Measurements from ENCODE around the gene ALPP.
"Not testable (repeated sequence)": the region's sequence is repeated elsewhere in the genome, so short reads cannot be mapped to it uniquely, and the experiment has no call there.

ALPP gene

DNA sequence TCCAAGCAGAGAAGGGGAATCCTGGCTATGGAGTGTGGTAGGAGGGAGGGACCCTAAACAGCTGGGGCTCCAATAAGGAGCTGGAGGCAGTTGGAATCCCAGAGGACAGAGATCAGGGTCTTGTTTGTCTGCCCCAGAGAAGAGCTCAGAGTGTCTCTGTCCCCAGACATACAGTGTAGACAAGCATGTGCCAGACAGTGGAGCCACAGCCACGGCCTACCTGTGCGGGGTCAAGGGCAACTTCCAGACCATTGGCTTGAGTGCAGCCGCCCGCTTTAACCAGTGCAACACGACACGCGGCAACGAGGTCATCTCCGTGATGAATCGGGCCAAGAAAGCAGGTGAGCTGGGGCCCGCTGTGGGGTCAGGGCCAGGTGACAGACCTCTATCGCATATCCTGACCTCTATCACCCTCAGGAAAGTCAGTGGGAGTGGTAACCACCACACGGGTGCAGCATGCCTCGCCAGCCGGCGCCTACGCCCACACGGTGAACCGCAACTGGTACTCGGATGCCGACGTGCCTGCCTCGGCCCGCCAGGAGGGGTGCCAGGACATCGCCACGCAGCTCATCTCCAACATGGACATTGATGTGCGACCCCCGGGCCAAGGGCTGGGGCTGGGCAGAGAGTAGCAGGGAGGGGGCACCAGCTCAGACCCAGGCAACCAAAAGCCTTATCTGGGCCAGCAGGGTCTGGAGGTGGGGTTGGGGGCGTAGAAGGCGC is 29.0 kb downstream of the ALPP start:
- DNase-seq: not testable (repeated sequence)

DNA sequence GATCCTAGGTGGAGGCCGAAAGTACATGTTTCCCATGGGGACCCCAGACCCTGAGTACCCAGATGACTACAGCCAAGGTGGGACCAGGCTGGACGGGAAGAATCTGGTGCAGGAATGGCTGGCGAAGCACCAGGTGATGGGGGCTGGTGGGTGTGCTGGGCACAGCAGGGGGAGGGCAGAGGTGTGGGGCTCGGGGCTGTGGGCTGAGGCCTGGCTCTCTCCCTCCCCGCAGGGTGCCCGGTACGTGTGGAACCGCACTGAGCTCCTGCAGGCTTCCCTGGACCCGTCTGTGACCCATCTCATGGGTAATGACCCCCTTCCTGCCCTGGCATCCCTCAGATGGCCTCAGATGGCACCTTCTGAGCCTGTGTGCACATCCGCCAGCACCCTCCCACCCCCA is 29.7 kb downstream of the ALPP start:
- DNase-seq: not testable (repeated sequence)

DNA sequence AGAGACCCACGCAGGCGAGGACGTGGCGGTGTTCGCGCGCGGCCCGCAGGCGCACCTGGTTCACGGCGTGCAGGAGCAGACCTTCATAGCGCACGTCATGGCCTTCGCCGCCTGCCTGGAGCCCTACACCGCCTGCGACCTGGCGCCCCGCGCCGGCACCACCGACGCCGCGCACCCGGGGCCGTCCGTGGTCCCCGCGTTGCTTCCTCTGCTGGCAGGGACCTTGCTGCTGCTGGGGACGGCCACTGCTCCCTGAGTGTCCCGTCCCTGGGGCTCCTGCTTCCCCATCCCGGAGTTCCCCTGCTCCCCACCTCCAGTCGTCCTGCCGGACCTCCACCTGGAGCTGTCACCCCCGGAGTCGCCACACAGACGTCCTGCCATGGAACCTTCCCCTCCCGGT is 31.1 kb downstream of the ALPP start:
- DNase-seq: not testable (repeated sequence)

DNA sequence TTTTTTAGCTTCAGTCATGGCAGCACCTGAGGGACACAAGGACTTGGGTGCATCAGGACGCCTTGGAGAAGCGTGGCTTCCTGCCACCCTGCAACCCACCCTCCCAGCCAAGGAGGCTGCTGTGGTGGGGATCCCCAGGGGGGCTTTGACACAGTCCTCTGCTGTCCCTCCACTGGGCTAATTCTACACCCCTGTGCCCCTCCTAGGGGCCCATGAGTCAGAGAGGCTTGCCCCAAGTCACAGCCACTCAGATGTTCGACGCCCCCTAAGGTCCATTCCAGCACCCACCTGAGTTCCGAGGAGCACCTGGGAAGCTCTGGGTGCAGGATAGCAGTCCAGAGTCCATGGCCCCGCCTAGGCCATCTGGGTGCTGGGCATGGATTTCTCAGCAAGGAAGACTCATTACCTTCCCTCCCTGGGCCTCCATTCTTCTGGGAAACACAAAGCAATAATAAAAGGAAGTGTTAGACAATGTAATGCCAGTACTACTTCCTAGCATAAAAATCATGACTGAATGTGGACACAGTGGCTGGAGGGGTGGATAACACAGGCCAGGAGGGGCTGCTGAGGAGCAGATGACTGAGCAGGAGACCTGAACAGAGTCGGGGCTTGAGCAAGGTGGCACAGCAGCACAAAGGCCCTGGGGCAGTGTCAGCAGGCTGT is 31.8 kb downstream of the ALPP start:
- DNase-seq: no peak

DNA sequence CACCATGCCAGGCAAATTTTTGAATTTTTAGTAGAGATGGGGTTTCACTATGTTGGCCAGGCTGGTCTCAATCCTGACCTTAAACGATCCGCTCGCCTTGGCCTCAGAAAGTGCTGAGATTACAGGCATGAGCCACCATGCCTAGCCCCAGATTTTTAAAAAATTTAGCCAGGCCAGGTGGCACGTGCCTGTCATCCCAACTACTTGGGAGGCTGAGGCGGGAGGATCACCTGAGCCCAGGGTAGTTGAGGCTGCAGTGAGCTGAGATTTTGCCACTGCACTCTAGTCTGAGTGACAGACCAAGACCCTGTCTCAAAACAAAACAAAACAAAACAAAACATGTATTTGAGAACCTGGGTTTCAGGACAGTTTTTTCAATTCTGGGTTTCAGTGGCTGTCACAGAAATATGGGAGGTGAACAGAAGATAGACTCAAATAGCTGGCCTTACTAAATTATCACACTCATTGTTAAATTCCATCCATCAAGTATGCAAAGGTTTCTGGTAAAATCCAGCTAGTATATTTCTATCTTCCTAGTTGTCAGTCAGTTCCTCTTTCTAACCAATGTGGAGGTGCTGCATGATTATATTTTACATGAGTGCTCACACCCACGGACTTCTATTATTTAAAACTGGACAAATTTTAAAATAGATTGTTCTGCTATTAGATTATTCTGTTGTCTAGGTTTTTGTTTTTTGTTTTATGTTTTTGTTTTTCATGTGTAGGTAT is 33.5 kb downstream of the ALPP start:
- DNase-seq: no peak

DNA sequence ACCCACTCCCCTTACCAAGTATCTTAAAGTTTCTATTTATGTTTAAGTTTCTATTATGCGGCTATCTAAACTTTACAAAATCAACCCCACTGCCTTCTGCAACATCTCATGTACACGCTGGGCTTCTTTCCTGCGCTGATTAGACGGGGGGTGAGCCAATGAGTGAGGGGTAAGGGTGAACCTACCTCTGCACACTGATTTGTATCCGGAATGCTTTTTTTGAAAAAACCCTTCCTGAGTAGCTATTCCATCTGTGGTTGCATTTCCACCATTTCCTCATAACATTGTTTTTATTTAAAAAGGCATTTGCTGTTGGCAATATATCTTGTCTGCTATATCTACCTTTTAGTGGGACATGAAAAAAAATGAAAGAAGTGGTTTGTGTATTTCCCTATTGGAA is 34.4 kb downstream of the ALPP start:
- no peak for DNase-seq

DNA sequence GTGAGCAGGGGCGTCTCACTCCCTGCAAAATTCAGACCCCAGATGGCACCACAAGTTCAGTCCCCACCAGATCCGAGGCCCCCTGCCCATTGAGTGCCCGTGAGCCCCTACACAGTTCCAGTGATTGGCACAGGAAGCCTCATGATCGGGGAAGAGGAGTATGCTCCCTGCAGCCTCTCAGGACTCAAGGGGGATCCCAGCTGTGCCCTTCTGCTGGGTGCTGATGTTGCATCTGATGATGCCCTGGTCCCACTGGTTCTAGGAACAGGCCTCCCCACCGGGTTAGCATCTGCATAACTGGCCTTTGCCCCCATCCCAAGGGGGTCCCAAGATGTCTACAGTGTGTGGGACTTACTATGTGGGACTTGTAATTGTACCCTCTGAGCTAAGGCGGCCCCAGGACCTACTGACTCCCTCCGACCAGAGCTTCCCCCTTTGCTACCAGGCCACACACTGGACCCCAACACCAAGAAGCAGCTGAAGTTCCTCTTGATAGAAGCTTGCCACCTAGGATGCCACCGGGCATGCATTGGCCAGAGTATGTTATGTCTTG is 36.7 kb downstream of the ALPP start:
- DNase-seq: no peak

DNA sequence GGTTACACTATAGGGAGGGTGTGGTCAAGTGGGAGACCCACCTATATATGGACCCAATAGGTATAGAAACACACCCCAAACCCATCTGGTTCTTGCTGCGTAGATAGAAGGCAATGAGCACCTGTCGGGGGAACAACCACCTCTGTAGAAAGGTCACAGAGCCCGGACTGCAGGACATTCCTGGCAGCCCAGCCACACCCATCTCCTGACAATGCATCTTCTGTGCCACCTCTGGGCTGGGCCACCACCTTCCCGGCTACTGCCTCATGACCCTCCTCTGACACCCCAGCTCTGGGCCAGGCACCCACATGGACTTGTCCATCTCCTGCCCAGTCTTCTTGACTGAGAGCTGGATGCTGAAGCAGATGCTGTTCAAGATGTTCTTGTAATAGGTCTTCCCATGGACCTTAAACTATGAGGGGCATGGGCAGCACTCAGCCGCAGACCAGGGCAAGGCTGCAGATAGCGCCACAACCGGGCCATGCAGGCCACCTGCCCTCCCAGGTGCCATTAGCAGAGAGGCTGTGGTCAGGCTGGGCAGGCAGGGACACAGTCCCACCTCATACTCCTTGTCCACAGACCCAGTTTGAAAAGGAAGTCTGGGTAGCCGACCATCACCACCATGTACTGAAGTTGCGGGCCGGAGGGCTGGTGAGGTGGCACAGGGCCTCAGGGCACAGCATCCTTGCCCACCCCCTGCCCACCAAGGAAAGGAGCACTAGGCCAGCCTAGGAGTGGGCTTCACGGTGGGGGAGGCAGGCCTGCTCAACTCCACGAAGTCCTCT is 37.4 kb downstream of the ALPP start:
- DNase-seq: no peak

DNA sequence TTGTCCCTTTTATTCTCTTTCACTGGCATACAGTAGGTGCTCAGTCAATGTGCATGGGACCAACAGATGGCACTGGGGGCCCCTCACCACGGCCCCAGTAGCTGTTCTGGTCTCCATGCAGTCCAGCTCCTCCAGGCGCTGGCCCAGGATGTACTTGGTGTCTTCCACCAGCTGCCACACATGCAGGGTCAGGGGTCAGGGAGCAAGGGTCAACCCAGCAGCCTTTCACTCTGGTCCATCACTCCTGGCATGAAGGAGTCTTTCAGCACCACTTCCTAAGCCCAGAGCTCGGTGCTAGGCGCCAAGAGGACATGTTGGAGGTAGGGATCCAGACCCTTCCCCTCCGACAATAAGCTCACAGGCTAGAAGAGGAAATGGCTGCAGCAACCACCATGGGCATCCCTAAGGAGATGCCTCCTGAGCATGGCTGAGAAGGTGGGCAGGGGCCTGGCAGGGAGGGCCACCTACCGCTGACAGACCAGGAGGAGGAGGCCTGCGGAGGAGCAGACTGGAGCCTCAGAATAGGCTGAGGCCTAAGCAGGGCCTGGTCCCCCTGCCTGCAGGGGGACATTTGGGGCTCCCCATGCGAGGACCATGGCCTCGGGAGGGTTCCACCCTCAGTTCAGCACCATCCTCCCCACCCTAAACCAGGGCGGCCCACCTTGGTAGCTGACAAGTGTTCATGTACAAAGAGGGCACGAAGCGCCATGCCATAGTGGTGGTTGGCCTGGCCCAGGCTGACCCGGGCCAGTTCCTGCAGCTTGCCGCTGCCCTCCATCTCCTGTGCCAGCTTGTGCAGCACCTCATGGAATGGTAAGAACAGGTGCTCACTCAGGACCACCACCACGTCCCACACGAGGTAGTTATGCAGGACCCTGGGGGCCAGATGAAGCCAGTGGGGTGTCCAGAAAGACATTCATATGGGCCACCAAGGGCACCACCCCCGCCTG is 38.2 kb downstream of the ALPP start:
- no peak for DNase-seq

DNA sequence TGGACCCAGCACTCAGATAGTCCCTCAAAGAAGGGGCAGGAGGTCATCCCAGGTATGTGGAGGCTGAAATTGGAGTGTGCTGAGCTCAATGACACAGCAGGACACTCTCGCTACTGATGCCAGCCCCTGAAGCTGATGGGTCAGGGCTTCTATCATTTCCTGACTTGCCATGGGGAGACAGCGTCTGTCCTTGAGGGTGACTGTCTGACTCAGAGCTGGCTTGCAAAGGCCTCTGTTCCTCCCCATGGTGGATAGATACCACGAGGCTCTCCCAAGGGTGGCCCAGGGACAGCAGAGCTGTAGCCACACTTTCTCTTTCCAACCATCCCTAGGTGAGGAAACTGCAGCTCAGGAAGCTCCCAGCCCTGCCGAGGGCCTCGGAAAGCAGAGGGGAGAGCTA is 38.9 kb downstream of the ALPP start:
- DNase-seq: no peak

DNA sequence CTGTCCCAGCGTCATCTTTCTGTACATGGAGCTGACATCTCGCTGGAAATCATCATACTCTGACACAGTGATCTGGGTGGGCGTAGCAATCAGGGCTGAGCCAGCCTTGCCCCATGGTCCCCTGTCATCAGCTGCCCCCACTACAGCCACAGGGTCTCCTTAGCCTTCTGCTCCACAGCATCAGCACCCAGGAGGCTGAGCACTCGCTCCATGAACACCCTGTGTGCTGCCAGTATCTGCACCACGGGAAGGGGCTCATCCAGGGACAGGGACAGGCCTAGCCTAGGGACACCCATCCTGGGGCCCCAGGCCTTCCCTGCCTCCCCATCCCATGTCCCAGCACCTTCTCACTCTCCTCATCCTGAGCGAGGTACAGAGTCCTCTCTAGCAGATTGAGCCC is 39.5 kb downstream of the ALPP start:
- no peak for DNase-seq

DNA sequence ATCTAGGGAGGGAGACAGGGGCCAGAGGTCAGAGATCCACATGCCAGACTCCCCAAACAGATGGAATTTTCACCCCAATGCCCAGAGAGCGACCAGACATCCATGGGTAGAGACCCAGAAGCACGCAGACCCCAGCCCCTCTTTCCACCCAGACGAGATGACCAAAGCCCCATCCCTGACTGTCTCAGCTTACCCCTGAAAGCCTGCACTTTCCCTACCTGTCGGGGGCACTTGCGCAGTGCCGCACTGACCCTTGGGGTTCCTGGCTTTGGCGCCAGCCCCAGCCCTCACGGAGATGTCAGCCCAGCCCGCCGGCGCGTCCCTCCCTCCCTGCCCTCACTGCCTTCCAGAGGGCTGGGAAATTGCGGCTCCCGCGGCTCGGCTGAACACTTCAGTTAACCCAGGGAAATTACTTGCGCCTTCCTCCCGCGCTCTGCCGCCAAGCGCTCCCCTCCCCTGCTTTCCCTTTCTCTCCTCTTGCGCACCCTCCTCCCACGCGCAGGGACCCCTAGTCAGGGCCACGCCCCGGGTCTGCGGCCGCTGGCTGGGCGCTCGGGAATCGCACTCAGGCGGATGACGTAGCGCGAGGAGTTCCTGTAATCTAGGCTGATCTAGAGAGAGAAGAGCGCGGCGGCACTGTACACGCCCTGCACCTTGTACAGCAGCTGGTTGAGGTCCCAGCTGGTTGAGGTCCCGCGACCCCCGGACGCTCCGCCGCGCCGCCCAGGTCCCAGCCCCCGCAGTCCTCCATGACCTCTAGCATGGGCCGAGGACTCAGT is 40.1 kb downstream of the ALPP start:
- peak; percentile 57 for DNase-seq

DNA sequence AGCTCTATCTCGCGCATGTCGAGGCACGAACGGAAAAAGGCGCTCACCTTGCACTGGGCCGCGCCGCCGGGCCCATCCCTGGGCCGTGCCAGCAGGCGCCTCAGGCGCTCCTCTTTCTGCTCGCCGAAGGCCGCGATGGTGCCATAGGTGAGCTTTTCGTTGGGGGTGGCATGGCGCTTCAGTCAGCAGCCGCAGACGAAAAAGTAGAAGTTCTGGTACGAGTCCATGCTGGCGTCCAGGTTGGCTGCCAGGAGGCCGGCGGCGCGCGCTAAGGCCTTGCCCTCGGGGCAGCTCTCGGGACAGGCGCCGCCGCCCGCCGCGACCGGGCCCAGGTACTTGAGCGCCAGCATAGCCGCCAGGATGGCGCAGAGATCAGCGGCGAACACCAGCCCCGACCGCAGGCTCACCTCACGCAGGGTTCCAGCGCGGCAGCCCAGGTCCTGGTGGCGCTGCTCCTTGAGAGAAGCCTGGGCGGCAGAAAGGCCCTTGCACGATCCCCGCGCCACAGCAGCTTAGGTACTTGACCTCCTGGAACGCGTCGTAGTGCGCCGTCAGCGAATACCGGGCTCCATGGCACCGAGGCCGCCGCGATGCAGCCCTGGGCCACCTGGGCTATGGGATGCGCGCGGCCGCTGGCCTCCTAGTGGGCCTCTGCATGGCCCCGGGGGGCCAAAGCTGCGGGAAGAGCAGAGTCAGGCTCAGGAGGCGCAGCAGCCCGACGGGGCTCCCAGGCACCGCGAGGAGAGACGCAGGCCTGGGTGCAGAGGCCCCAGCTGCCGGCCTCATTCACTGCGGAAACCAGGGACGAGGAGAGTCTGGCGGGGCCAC is 40.9 kb downstream of the ALPP start:
- DNase-seq: no peak

DNA sequence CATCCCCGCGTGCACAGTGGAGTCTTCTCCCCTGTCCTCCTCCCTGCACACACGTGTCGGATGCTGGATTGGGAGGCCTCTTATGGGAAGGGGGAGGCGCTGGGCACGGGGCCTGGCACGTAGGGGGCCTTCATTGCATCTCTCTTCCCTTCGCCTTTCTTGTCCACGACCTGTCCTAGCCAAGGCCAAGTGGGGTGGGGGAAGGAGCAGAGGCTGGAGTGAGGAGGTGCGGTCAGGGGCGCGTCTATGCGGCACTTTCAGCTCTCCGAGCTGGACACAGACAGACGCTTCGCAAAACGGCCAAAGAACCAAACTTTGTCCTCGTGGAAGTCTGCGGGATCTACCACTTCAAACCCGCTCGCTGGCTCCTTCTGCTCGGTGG is 41.5 kb downstream of the ALPP start:
- DNase-seq: no peak

DNA sequence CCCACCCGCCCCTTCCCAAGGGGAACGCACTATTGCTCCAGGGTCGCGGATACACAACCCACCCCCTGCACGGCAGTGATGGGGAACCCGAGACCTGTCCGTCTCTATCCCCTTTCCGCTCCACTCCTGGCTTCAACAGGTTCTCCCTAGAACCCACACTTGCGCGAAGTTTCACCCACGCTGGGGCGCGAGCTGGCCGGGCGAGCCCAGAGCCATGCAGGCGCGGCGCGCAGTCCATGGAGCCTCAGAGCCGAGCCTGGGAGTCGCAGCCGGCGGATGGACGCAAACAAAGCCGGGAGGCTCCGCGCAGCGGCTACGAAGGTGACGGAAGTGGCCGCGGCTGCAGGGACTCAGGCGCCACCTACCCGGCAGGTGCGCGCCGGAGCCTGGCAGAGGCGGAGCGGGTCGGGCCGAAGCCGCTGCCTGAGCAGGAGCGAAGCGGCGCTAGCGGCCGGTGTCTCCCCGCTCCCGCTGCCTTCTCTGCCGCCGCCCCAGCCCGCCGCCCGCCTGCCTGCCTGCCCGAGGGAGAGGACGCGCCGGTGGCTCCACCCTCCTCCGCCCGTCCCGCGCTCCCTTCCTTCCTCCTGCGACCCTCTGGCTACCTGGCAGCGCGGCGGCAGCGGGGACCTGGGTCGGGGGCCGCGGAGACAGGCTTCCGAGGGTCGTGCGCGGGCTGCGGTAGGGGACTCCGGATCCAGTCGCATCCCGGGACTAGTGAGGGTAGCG is 42.1 kb downstream of the ALPP start:
- peak; percentile 44 for DNase-seq

DNA sequence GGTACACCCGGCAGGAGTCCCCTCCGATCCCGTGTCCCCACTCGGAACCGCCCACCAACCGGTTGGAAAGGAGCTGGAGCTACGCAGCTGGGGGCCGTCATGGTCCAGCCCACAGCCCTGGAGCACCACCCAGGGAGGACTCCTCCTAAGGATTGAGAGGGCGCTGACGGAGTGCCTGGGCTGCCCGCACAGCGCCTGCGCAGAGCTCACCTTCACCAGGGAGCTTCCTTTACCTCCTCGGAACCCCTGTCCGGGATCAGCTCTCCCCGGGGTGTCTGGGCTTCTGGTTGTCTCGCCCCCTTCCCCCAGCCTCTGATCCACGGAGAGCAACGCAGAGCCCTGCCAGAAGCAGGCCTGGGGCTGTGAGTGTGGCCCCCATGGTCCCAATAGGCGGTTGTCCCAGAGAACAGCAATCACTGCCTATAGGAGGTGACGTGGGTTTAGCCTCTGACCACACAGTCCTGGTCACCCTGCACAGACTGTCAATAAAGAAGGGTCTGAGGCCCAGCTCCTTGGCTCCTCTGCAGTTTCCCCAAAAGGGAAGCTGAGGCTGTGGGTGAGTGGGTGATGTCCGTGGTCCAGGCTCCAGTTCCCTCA is 42.7 kb downstream of the ALPP start:
- DNase-seq: no peak

DNA sequence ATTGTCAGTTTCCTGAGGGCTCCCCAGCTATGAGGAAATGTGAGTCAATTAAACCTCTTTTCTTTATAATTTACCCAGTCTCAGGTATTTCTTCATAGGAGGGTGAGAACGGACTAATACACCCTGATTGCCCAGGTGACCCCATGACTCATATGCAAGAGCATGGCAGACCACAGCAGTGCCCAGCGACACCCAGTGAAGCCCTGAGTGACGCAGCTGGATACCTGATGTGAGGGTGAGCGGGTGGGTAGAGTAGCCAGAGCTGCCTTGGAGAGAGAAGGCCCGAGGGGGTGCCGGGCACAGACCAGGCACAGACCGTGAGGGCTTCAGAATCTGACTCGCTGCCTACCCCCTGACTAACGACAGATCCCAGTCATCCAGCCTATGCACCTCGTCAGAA is 43.5 kb downstream of the ALPP start:
- DNase-seq: no peak

DNA sequence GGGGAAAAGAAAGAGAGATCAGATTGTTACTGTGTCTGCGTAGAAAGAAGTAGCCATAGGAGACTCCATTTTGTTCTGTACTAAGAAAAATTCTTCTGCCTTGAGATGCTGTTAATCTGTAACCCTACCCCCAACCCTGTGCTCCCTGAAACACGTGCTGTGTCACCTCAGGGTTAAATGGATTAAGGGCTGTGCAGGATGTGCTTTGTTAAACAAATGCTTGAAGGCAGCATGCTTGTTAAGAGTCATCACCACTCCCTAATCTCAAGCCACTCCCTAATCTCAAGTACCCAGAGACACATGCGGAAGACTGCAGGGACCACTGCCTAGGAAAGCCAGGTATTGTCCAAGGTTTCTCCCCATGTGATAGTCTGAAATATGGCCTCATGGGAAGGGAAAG is 44.4 kb downstream of the ALPP start:
- not testable (repeated sequence) for DNase-seq

DNA sequence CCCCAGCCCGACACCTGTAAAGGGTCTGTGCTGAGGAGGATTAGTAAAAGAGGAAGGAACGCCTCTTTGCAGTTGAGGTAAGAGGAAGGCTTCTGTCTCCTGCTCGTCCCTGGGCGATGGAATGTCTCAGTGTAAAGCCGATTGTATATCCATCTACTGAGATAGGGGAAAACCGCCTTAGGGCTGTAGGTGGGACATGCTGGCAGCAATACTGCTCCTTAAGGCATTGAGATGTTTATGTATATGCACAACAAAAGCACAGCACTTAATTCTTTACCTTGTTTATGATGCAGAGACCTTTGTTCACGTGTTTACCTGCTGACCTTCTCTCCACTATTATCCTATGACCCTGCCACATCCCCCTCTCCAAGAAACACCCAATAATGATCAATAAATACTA is 44.9 kb downstream of the ALPP start:
- DNase-seq: not testable (repeated sequence)
